Karpas-422 (cell line): ENCODE results near the gene CORO2B. TPM values are rescaled to one million over a fixed set of nuclear protein-coding genes. Genes with fewer than 3 reads are reported as not detected.

Source experiments
- DNase-seq: peaks from one replicate; pipeline ENCODE4 v3.0.0-alpha.2; 2015
- H2AFZ ChIP-seq: fragments of 200-600 bp; sonication (generic); 2 replicates; pipeline ENCODE4 v1.6.1; 2014; ENCODE audit warnings: antibody characterized with exemption, low read length, mixed read lengths
- H3K27ac ChIP-seq: fragments of 200-600 bp; sonication (generic); 2 replicates; pipeline ENCODE4 v1.5.1; 2014; ENCODE audit warnings: mild to moderate bottlenecking, low read length, moderate library complexity
- H3K27me3 ChIP-seq: fragments of 200-600 bp; sonication (generic); 2 replicates; pipeline ENCODE4 v1.6.1; 2014; ENCODE audit warnings: low read length, mixed read lengths
- H3K36me3 ChIP-seq: fragments of 200-600 bp; sonication (generic); 2 replicates; pipeline ENCODE4 v1.6.1; 2014; ENCODE audit warnings: low read length, mixed read lengths; ENCODE audit not compliant: insufficient read depth
- H3K4me1 ChIP-seq: fragments of 200-600 bp; sonication (generic); 2 replicates; pipeline ENCODE4 v1.6.1; 2014; ENCODE audit warnings: mild to moderate bottlenecking, low read length, mixed read lengths
- H3K4me2 ChIP-seq: fragments of 200-600 bp; sonication (generic); 2 replicates; pipeline ENCODE4 v1.6.1; 2014; ENCODE audit warnings: low read length, low read depth, mild to moderate bottlenecking; ENCODE audit not compliant: poor library complexity, severe bottlenecking
- H3K4me3 ChIP-seq: fragments of 200-600 bp; sonication (generic); 2 replicates; pipeline ENCODE4 v1.5.1; 2014; ENCODE audit warnings: mild to moderate bottlenecking, antibody characterized with exemption, low read length, mixed read lengths
- H3K79me2 ChIP-seq: fragments of 200-600 bp; sonication (generic); 2 replicates; pipeline ENCODE4 v1.6.1; 2014; ENCODE audit warnings: mild to moderate bottlenecking, low read length, mixed read lengths
- H3K9ac ChIP-seq: fragments of 200-600 bp; sonication (generic); 2 replicates; pipeline ENCODE4 v1.6.0; 2014; ENCODE audit warnings: low read length
- H3K9me2 ChIP-seq: fragments of 200-600 bp; sonication (generic), shearing (Covaris generic); replicated peaks from 2 replicates; pipeline ENCODE4 v1.6.0; 2014; ENCODE audit warnings: mild to moderate bottlenecking, low read length, moderate library complexity; ENCODE audit not compliant: insufficient read depth
- H3K9me3 ChIP-seq: fragments of 300-700, 200-600 bp; sonication (generic); 2 replicates; pipeline ENCODE4 v1.6.1; 2014; ENCODE audit warnings: low read length, mixed read lengths
- H4K20me1 ChIP-seq: fragments of 200-600 bp; sonication (generic); 2 replicates; pipeline ENCODE4 v1.6.1; 2014; ENCODE audit warnings: mild to moderate bottlenecking, antibody characterized with exemption, low read length, low read depth; ENCODE audit not compliant: insufficient read depth
- total RNA-seq: library from RNA; depleted of rRNA; stranded (reverse); fragments of >200 nt; shearing (Covaris generic); gene quantifications from 2 replicates; pipeline ENCODE4 v1.2.3, GENCODE V29; 2014; ENCODE audit warnings: low replicate concordance; rRNA removed

The CORO2B gene
- total RNA-seq, 1 experiment from 2014 or later = 0.26 TPM

DNA sequence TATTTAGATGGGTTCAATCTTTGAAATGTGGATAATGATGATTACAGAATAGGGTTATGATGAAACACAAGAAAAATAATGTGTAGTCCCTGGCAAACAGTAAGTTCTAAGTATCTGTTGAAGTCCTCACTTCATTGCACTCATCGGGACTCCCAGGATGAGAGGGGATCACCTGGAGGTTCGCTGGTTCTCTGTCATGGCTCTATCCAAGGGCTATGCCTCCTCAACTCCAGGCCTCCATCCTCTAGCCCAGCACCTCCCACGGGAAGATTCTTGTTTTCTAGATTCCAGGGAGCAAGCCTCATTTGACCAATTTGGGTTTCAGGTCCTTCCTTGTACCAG, 196.4 kb downstream of the CORO2B start:
- Histone ChIP-seq H2AFZ (no peak overlapping the region), H3K36me3 (peaks cover 21% of the 10 kb centered on the region; the same call in 1 of the 2 replicates), H3K4me2 (no peak overlapping the region), H3K9me3 (no peaks in the 10 kb centered on the region), H3K79me2 (no peaks in the 10 kb centered on the region), H3K4me3 (no peak overlapping the region), H3K27me3 (no peaks in the 10 kb centered on the region), H3K9me2 (no peaks in the 10 kb centered on the region), H3K9ac (no peak overlapping the region), H4K20me1 (no peaks in the 10 kb centered on the region; the same call in 1 of the 2 replicates), H3K4me1 (no peaks in the 10 kb centered on the region), H3K27ac (no peak overlapping the region)
- DNase-seq = no peak

DNA sequence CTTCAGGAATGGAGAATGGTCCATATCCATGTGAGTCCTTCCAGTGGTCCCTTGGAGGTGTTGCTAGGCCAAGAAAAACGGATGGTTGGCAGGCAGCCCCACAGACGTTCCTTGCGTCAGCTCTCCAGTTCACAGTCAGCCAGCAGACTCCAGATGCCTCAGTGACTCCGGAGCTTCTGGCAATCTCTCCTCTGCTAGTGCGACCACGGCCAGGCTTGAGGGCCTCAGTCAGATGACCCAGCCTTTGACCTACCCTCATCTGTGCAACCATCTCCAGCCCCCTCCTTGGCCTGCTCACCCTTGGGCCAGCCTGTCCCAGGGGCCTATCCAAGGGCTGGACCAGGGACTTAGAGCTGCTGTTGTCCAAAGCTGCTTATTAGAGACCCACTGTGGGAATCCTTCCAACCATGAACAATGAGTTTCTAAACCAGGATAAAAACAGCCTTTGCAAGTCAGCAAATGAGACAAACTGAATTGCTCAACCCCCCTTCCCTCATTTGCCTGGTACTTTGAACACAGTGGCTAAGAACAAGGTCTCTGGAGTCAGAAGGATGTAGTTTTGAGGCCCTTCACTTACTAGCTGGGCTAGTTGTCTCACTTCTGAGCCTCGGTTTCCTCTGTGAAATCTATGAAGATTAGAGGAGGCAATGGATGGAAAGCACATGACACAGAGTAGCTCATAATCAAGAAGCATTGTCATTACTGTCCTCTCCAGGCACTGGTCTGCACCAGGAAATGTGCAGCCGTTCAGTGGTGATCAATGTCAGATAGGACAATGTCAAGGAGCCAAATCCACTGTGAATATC, 197.1 kb downstream of the CORO2B start:
- Histone ChIP-seq H3K27ac (no peak overlapping the region), H3K4me1 (no peaks in the 10 kb centered on the region), H3K9ac (no peak overlapping the region), H4K20me1 (no peaks in the 10 kb centered on the region; the same call in 1 of the 2 replicates), H3K9me2 (no peaks in the 10 kb centered on the region), H3K9me3 (no peaks in the 10 kb centered on the region), H3K4me3 (no peak overlapping the region), H3K79me2 (no peaks in the 10 kb centered on the region), H3K36me3 (peaks cover 25% of the 10 kb centered on the region; the same call in 1 of the 2 replicates), H3K27me3 (no peaks in the 10 kb centered on the region), H3K4me2 (no peak overlapping the region), H2AFZ (no peak overlapping the region)
- DNase-seq = peak; percentile 58

DNA sequence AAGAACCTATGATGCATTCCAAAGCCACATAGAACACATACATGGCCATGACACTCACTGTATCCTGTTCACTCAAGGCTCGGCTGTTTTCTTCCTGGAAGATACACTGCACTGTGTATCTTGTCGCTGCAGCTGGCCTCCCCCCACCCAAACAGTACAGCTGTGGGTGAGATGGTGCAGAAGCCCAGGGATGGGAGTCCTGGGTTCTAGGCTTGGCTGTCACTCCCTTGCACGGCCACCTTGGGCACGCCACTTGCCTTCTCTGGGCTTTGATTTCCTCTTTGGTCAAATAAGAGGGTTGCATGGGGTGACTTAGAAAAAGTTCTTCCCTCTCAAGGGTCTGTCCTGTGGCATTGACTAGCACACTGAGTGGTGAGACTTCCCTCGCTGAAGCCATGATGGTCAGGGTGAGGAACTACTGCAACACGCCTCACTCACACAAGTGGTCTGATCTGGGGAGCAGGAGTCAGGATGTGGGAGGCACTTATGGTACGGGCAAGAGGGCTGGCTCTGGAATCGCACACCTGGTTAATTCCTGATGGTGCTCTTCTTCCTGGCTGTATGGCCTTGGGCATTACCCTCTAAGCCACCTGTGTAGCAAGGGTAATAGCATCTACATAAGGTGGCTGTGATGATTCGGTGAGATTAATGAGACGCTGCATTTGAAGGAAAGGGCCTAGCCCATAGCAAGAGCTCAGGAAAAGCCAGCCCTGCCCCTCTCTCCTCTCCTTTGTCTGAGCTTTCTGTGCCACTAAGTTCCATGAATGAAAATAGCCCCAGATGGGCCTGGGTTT, 197.9 kb downstream of the CORO2B start:
- peak; percentile 53 for DNase-seq
- no peak overlapping the region for H3K9ac ChIP-seq
- H3K4me2 ChIP-seq = no peak overlapping the region
- H4K20me1 ChIP-seq = no peaks in the 10 kb centered on the region; the same call in 1 of the 2 replicates
- no peaks in the 10 kb centered on the region for H3K4me1 ChIP-seq
- H3K27me3 ChIP-seq = no peaks in the 10 kb centered on the region
- no peak overlapping the region for H3K27ac ChIP-seq
- H3K9me3 ChIP-seq = no peaks in the 10 kb centered on the region
- no peak overlapping the region for H2AFZ ChIP-seq
- peaks cover 26% of the 10 kb centered on the region; the same call in 1 of the 2 replicates for H3K36me3 ChIP-seq
- no peaks in the 10 kb centered on the region for H3K9me2 ChIP-seq
- no peaks in the 10 kb centered on the region for H3K79me2 ChIP-seq
- no peak overlapping the region for H3K4me3 ChIP-seq

Other genes starting within 250 kb of the CORO2B start
- gene ITGA11, start 146.8 kb upstream of the CORO2B start, total RNA-seq = not detected in 2 replicates
- gene ANP32A, start 241.9 kb downstream of the CORO2B start, total RNA-seq = 99.5 and 184 TPM in 2 replicates